ENCODE measurements around the gene SPON1.
"Not testable (repeated sequence)": the region's sequence is repeated elsewhere in the genome, so short reads cannot be mapped to it uniquely, and the experiment has no call there.

The SPON1 gene

DNA sequence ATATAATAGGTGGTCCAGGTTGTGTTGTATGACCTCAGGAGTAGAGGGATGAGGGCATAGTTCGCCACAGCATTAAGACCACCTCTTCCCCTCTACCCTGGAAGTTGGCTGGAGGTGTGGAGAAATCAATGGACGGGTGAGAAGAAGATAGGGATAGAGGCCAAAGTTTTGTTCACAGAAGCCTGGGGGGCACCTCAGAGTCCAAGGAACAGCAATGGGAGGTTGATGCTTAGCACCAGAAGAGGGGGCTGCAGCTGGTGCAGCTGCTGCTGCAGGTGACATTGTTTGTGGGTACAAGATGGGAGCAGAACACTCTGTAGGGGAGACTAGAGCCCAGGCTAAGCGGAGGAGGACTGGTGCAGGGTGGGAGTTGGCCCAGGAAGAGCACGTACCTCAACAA is 31.2 kb upstream of the SPON1 start:
- TF ChIP-seq, protein P1, sequence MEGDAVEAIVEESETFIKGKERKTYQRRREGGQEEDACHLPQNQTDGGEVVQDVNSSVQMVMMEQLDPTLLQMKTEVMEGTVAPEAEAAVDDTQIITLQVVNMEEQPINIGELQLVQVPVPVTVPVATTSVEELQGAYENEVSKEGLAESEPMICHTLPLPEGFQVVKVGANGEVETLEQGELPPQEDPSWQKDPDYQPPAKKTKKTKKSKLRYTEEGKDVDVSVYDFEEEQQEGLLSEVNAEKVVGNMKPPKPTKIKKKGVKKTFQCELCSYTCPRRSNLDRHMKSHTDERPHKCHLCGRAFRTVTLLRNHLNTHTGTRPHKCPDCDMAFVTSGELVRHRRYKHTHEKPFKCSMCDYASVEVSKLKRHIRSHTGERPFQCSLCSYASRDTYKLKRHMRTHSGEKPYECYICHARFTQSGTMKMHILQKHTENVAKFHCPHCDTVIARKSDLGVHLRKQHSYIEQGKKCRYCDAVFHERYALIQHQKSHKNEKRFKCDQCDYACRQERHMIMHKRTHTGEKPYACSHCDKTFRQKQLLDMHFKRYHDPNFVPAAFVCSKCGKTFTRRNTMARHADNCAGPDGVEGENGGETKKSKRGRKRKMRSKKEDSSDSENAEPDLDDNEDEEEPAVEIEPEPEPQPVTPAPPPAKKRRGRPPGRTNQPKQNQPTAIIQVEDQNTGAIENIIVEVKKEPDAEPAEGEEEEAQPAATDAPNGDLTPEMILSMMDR (conservative IDR thresholded peaks at IDR 0.05; ENCODE audit: control insufficient read depth, insufficient read depth, low read depth, low read length), result no peak
- no peak overlapping the region for H3K4me3 ChIP-seq (ENCODE audit: control insufficient read depth, low read depth, low read length)
- DNase-seq (ENCODE audit: low read depth), result no peak

DNA sequence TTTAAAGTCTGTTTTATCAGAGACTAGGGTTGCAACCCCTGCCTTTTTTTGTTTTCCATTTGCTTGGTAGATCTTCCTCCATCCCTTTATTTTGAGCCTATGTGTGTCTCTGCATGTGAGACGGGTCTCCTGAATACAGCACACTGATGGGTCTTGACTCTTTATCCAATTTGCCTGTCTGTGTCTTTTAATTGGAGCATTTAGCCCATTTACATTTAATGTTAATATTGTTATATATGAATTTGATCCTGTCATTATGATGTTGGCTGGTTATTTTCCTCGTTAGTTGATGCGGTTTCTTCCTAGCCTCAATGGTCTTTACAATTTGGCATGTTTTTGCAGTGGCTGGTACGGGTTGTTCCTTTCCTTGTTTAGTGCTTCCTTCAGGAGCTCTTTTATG is 25.4 kb upstream of the SPON1 start:
- not testable (repeated sequence) for DNase-seq (ENCODE audit: low read depth); H3K4me3 ChIP-seq (ENCODE audit: control insufficient read depth, low read depth, low read length)

DNA sequence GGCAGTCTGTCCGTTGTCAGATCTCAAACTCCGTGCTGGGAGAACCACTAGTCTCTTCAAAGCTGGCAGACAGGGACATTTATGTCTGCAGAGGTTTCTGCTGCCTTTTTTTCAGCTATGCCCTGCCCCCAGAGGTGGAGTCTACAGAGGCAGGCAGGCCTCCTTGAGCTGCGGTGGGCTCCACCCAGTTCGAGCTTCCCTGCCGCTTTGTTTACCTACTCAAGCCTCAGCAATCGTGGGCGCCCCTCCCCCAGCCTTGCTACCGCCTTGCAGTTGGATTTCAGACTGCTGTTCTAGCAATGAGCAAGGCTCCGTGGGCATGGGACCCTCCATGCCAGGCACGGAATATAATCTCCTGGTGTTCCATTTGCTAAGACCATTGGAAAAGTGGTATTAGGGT is 23.7 kb upstream of the SPON1 start:
- not testable (repeated sequence) for DNase-seq (ENCODE audit: low read depth); H3K4me3 ChIP-seq (ENCODE audit: control insufficient read depth, low read depth, low read length)

DNA sequence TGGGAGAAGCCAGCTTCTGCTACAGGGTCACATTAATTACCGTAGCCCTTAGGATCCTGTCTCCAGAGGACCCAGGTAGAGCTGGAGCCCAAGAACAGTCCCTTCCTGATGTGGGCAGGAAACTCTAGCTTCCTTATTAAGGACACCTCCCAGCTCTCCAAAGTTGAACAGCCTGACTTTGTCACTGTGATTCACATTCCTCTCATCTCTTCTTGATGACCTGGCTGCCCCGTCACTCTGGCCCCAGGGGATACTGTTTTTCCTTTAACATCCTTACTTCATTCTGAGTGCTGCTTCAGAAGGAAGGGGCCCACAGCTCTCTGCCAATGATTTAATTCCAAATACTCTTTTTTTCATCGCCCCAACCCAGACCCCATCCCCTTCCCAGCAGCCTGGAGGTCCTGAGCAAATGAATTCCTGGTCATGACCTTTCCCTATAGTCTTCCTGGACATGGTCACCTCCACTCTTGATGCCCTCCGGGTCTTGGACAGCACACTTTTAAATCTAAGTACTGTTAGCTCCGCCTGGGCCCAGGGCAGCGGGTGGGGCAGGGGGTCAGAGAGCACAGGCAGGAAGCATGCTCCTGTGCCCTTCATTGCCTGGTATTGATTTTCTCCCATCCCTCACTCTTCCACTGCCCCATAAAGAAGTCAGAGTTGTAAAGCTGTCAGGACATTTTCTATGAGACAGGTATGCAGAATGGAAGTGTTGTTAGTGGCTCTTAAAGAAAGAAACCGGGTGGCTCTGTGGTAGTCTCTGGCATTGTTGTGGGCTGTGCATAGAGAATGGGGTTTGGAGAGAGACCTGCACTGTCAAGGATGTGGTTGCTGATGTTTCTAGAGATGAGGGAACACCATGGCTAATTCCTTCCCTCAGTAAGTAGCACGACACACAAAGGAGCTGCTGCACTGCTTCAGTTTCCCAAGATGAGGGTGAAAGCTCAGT is 22.3 kb upstream of the SPON1 start:
- TF ChIP-seq, protein P1 (conservative IDR thresholded peaks at IDR 0.05; ENCODE audit: control insufficient read depth, insufficient read depth, low read depth, low read length), result no peak
- H3K4me3 ChIP-seq (ENCODE audit: control insufficient read depth, low read depth, low read length), result no peak overlapping the region
- no peak for DNase-seq (ENCODE audit: low read depth)

DNA sequence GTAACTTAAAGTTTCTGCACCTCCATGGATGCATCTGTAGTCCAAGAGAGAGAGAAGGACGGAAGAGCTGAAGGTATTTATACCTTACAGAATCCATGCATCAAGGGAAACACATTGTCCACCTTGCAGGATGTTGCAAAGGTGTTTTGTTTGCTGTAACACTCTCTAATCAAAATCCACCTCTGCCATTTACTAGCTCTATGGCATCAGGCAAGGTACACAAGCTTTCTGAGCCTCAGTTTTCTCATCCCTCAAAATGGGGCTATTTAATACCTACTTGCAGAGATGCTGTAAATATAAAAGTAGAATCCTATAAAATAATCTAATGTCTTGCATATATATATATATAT is 21.6 kb upstream of the SPON1 start:
- DNase-seq (ENCODE audit: low read depth), result no peak
- no peak overlapping the region for H3K4me3 ChIP-seq (ENCODE audit: control insufficient read depth, low read depth, low read length)
- TF ChIP-seq, protein P1 (conservative IDR thresholded peaks at IDR 0.05; ENCODE audit: control insufficient read depth, insufficient read depth, low read depth, low read length), result no peak

DNA sequence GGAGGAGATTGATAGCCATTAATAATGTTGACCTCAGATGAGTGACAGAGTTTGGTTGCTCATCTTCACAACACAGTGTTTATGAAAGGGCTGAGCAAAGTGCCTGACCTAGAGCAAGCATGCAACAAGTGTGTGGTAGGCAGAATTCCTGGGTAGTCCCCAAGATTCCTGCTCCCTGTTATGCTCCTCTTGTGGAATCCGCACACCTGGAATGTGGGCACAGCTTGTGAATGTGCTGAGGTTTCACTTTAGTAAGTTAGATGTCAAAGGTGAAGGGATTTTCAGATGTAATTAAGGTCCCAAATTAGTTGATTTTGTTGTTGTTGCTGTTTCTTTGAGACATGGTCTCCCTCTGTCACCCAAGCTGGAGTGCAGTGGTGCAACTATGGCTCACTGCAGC is 20.7 kb upstream of the SPON1 start:
- TF ChIP-seq, protein P1 (conservative IDR thresholded peaks at IDR 0.05; ENCODE audit: control insufficient read depth, insufficient read depth, low read depth, low read length), result no peak
- DNase-seq (ENCODE audit: low read depth), result no peak
- H3K4me3 ChIP-seq (ENCODE audit: control insufficient read depth, low read depth, low read length), result no peak overlapping the region

DNA sequence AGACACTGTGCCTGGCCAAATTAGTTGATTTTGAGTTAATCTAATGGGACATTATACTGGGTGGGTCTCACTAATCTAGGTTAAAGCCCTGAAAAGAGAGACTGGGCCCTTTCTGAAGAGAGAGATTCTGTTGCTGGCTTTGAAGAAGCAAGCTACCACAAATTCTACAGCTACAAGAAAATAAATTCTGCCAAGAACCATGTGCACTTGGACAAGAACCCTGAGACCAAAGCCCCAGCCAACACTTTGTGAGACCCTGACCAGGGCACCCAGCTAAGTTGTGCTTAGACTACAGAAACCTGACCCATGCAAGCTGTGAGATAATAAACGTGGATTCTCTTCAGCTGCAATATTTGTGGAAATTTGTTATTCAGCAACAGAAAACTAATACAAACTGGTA is 20.1 kb upstream of the SPON1 start:
- TF ChIP-seq, protein P1 (conservative IDR thresholded peaks at IDR 0.05; ENCODE audit: control insufficient read depth, insufficient read depth, low read depth, low read length), result no peak
- H3K4me3 ChIP-seq (ENCODE audit: control insufficient read depth, low read depth, low read length), result no peak overlapping the region
- DNase-seq (ENCODE audit: low read depth), result no peak

DNA sequence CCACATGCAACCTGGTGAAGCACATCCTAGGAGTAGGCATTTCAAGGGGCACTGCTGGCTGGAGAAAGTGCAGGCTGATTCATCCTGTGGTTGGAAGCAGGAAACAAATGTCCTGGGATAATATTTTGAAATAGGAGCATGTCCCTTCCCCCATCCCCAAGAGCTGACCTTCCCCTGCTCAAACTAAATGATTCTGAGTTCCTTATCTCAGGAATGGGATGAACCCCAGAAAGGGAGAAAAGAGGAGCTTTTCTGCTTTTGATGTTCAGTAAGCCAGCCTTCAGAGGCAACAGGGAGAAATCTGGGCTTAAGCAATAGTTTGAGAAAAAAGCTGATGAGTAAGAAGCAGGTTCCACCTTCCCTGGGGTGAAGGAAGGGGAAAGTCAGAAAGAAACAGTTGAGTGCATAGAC is 19.5 kb upstream of the SPON1 start:
- no peak overlapping the region for H3K4me3 ChIP-seq (ENCODE audit: control insufficient read depth, low read depth, low read length)
- TF ChIP-seq, protein P1 (conservative IDR thresholded peaks at IDR 0.05; ENCODE audit: control insufficient read depth, insufficient read depth, low read depth, low read length), result no peak
- peak; percentile 64 for DNase-seq (ENCODE audit: low read depth)
